HG03457 (cell line): ENCODE data around the gene ZDHHC9.
A peak's percentile ranks its signal among the peaks of the same experiment; 100 is the strongest.

Experiments
- ATAC-seq: cut with Tn5 transposase; IDR thresholded peaks from one replicate; pipeline ENCODE4 v1.9.1; 2021; ENCODE audit warnings: moderate number of reproducible peaks; ENCODE audit not compliant: unreplicated experiment

ZDHHC9 gene

DNA sequence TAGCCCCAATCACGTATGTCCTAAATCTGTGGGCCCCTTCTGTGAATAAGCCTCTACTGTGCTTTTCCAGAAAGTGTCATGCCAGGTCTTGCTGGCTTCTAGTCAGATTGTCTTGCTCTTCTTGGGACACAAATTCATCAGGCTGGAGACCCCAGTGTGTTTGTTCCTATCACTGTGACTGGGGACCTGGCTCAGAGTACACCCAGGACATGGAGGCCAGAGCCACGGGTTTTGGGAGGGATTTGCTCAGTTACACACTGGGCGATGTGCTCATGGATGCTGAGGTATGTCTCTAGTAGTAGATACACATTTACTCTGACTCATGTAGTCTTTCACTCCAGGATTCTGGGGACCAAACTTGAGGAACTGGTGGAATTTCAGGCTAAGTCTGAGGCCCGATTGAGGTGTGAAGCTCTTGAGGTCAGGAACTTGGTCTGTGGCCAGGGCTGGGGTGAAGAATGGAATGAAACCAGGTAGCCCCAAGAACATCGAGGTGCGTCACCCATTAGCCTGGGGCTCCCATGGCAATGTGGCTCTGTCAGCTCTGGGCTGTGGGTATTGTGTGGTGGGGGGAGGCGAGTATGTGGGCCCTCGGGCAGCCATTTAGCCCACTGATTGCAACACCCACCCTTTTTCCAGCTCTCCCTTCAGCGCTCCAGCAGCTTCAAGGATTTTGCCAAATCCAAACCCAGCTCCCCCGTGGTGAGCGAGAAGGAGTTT lies 56.2 kb downstream of the ZDHHC9 start:
- ATAC-seq: no peak

DNA sequence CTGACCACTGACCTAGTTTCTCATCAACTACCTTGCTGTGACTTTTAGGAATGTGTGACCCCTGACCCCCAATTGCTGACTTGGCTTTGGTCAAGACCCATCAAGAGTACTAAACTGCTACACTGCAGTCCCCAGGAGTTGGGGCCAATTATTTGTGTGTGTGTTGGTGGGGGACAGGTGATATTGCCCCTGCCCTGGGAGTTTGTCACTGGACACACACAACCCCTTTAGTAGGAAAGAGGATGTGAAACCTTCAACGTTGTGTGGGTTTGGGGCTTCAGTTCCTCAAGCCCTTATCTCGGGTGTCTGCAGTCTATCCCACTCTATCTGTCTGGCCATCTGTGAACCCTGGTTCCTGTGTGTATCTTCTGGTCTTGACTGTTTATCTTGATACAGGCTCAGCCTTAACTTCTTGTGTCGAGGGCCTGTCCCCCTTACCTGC lies 57.5 kb downstream of the ZDHHC9 start:
- ATAC-seq: peak; percentile 62

DNA sequence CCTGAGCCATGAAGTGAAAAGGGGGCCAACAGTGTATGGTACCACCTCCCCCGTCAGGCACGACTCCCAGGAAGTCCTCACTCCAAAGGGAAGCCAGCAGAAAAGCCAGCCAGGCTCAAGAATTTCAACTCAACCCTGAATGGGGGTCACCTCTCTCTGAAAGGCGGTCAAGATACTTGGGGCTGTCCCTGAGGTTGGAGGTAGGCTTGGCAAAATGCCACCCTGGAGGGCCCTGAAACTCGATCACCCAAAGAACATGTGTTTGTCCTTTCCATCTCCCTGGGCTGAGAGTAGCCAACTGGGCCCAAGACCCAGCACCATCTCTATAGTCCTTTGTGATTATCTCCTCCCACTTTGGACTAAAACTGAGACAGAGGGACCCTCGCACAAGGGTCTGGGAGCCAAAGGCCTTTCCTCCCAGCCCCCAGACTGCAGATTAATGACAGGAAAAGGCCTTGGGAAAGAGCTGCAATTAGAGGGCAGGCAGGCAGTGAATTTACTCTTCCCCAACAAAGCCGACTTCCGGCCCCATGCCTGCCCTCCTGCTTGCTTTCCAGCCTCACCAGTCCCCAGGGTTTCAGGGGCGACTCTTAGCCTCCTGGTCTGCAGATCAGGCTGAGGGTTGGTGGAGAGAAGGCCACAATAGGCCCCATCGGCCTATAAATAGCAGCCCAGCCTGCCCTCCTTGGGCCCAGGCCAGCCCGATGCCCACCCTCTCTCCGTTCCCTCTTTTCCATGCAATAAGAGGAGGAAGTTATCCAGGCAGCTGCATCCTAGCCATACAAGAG lies 58.3 kb downstream of the ZDHHC9 start:
- no peak for ATAC-seq

DNA sequence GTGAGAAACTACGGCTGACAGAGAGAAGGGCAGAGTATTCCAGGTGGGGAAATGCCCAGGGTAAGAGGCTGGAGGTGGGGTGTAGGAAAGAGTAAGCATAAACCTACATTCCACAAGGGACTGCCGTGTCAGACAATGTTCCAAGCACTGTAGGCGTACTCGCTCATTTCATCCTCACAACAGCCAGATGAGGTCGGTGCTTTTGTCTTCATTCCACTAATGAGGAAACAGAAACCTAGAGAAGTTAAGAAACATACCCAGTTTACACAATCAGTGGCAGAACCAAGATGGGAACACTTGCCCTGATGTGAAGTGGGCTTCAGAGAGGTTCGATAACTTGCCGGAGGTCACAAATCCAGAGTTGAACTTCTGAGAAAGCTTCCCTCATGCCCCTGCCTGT lies 59.3 kb downstream of the ZDHHC9 start:
- ATAC-seq: no peak

DNA sequence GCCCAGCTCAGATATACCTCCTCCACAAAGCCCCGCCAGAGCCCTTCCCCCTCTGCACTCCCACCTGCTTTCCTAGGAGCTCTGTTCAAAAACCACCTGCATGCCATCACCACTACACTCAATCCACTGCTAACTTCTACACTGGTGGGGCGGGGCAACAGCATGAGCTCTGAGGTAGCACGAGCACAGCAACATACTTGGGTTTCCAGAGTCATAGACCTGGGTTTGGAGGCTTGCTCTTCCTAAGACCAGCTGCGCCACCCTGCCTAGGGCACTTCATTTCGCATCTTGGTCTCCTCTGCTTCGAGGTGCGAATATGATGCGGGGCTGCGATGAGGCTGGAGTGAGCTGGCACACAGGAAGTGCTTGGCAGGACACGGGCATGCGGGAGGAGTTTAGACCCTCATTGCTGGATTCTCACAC lies 60.4 kb downstream of the ZDHHC9 start:
- ATAC-seq: no peak

DNA sequence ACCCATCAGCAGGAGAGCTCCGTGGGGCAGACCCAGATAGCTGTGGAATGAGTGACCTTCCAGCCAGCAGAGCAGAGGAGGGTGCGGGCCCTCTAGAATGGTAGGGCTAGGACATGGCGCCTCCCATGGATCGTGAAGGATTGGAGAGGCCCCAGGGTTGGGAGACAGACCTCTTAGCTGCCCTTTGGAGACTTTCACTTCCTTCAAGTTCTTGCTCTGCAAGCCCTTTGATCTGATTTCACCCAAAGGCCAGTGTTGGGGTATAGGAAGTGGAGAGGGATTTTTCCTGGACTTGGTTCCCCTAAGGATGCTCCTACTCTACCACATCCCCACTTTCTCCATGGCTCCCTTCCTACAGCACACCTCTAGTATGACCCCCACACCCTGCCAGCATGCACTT lies 61.0 kb downstream of the ZDHHC9 start:
- no peak for ATAC-seq

DNA sequence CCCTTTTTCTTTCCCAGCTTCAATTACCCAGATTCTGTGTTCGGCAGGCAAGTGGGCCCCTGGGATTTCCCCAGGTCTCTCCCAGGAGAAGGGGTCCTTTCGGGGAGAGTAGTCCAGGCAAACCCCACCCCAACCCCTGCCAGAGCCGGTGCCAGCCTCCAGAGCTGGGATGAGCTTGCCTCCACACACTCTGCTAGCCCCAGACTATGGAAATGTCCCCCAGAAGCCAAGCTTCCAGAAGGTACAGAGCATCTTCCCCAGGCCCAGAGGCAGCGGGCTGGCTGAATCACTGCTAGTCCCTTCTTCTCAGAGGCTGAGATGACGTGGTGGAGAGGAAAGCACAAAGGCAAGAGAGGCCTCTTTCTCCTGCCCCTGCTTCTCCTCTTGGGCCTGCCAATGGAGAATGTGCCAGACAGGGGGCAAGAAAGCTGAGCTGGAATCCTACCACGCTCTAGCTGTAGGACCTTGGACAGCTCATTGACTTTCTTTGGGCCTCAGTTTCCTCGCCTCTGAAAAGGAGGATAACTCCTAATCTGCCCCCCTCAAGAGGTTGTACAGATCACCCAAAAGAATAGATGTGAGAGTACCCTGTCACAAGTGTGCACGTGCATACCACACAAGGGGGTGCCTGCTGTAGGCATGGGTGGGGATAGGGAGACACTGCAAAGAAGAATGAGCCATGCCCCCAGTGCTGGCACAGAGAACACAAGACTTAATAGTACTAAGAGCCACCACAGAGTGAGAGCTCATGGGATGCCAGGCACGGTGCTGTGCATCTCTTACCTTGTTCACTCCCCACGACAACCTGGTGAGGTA lies 61.8 kb downstream of the ZDHHC9 start:
- no peak for ATAC-seq

DNA sequence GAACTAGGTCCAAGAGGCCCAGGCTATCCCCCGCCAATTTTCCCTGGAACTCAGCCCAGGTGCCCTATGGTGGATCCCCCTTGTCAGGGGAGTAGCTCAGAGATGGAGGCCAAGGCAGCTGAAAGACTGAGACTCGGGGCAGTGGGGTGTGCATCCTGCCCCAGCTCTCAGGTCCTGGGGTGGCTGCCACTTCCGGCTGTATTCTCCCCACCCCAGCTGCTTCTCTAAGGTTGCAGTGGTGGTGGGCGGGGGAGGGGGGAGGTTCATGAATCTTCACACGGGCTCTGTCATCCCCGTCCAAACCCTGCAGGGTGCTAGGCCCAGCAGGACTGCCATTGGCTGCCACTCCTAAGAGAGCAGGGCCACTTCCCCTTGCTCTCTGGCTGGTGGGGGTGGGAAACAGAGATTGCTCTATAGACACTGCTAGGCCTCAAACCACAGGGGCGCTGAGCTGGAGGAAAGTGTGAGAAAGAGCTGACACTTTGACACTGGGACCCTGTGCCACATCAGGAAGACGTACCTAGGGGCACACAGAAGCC lies 62.5 kb downstream of the ZDHHC9 start:
- ATAC-seq: peak; percentile 70

DNA sequence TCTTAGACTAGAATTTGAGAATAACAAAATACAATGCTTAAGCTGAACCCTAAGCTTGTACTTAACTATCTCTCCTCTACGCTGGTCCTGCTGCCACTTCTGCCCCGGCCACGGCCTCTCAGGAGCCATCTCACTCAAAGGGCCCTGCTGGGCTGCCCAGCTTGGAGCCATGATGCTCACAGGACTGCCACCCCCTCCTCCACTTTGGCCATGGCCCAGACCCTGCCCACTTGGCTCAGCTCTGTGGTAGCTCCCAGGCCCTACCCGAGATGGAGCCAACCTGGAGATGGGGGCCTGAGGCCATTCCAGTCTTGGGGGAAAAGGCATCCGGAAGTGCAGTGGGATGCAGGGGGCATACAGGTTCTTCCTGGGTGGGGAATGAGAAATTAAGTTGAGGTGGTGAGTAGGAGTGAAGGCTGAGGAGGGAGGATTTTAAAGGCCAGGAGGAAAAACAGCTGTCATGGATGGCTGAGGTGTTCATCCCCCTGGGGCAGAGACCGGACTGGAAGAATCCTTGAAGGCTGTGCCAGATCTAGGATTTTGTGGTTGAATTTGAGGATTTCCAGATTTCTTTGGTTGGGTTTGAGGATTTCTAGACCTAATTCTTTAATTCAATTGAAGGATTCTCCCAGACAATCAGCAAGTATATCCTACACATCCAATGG lies 63.1 kb downstream of the ZDHHC9 start:
- no peak for ATAC-seq

DNA sequence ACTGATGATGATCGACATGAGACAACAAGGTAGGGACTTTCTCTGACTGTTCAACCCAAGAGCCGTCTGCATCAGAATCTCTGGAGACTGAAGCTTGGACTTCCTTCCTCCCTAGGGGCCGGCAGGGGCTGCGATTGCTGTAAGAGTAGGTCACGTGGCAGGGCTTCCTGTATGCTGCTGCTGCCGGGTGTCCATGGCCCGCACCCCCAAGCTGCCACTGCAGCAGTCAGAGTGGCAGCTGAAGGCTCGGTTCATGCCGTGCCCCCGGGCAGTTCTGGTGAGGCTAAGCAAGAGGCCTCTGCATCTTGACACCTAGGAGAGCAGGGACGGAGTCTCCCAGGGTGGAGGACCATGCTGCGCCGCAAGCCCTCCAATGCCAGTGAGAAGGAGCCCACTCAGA lies 63.9 kb downstream of the ZDHHC9 start, which contains the start of gene SASH3:
Gene SASH3, plus strand, starts transcription at position 203 of the 400 bp plus-strand sequence. Its CDS starts 149 bp downstream, at position 352.
- ATAC-seq: no peak

DNA sequence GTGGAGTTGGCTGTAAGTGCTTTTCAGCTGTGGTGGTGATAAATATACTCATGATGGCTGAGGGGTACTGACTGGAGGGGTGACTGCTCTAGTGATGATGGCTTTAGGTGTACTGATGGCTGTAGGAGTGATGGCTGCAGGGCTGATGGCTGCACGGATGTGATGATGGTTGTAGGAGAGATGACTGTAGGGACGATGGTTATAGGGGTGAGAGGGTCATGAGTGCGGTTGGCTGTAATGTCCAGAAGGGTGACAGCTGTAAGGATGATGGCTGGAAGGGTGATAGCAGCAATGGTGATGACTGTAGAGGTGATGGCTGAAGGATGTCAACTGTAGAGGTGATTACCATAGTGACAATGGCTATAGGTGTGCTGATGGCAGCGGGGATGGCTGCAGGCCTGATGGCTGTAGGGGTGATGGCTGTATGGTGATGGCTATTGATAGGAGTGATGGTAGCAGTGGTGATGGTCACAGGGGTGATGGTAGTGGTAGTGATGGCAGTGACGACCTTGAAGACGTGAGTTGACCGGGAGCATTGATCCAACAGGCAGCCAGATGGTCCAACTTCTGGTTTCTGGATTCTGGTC lies 64.5 kb downstream of the ZDHHC9 start:
- ATAC-seq: no peak

DNA sequence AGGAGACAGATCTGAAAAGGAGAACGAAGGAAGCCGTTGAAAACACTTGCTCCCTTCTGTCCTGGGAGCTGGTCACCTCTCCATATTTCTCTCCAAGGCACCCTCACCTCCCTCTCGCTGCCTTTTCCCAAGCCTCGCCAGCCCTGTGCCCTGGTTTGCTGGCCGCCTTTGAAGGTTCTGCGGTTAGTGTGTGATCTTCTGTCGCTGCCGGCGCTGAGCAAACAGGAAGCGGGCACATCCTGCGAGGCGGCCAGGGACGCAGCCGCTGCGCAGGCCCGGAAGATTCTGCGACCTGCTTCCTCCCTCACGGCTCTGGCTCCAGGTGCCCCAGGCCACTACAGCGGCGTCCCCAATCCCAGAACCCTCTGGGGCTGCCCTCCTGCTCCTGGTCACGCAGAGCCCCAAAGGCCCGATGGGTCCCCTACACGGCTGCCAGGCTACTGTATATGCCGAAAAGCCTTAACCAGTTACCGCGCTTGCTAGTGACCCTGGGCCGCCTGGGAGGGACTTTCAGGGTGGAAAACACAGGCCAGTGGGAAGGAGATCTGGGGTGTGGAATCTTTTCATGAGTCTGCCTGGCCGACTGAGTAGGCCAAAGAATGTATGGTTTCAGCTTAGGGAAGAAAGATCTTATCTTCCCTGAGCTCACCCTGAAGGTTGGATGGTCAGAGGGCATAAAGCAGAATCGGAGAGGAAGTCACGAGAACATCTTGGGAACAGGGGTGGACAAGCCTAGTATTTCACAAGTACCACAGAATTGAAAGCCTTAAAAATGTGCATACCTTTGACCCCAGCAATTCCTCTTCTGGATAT lies 66.3 kb downstream of the ZDHHC9 start:
- no peak for ATAC-seq

DNA sequence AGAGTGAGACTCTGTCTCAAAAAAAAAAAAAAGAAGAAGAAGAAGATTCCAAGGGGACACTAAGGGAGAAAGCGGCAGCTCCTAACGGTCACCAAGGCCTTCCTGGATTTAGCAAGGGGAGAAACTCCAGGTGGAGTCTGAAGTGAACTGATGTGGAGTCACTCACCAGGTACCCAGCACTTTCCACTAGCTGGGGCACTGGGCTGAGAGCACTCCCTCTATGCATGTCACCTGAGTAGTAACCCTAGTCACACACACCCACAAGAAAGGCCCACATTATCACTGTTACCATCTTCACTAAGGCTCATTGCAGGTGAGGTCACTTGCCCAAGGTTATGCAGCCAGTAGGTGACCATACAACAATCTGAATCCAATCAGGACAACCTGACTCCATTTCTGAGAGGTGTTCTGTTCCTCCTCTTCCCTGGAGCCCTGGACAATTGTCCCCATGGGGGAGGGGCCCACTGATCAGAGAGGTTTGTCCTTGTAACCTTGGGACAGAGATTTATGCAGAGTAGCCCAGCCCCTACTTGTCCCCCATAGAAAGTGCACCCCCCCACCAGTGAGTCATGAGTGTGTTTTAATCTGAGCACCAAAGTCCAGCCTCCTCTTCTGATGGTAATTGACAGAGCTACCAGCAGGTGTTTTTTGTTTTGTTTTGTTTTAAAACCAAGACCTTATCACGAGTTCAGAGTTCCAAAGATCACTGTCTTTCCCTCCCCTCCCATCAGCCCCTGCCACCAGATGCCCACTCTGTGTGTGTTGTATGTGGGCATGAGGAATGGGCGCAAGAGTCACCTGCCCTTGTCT lies 69.8 kb downstream of the ZDHHC9 start:
- ATAC-seq: no peak

DNA sequence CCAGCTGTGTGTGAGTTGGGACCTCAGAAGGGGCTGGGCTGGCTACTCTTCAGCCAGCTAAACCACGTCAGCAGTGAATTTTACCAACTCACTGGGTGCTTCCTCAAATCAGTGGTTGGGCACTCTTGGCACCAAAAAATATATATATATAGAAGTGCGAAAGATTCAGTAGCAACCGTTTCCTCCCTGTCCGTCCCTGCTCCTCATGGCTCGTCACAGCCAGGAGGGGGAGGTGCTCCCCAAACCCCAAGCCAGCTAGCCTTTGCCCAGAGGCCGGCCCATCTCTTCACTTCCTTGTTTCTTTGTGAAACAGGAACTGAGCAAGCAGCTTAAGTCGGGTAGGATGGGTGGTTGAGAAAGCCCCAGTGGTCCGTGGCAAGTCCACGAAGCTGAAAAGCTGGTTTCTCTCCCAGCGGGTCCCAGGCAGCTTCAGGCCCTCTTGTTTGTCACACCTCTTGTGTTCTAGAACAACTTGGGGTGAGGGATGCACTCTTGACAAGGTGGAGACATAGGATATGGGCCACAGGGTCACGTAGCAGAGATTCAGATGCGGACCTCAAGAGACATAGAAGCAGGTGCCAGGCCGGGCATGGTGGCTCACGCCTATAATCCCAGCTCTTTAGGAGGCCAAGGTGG lies 70.8 kb downstream of the ZDHHC9 start:
- ATAC-seq: peak; percentile 70

DNA sequence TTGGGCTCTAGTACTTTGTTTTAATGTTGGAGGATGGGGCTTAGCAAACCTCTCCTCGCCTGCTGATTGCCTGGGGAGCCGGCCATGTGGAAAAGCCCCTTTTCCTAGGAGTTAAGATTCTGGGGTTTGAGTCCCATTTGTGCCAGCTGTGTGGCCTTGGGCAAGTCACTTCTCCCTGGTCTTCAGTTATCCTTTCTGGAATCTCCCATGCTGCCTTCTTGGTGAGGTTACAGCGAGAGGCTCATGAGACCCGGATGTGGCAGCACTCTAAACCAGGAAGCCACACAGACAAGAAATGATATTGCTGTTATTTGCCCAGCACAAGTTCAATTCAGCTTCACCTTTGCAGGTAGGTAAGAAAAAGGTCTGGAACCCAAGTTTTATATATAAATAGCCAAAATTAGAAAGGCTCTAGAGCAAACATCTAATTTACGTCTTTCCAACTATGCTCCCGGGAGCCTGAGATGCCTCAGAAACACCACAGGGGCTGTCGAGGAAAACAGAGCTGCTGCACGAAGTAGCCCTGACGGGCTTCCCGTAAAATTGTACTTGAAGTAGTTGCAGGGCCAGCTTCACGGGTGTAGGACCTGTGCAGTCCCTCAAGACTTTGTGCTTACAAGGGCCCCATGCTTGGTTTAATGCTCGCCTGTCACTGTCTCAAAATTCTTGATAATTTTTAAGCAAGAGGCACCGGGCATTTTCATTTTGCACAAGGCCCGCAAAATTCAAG lies 72.3 kb downstream of the ZDHHC9 start:
- no peak for ATAC-seq

DNA sequence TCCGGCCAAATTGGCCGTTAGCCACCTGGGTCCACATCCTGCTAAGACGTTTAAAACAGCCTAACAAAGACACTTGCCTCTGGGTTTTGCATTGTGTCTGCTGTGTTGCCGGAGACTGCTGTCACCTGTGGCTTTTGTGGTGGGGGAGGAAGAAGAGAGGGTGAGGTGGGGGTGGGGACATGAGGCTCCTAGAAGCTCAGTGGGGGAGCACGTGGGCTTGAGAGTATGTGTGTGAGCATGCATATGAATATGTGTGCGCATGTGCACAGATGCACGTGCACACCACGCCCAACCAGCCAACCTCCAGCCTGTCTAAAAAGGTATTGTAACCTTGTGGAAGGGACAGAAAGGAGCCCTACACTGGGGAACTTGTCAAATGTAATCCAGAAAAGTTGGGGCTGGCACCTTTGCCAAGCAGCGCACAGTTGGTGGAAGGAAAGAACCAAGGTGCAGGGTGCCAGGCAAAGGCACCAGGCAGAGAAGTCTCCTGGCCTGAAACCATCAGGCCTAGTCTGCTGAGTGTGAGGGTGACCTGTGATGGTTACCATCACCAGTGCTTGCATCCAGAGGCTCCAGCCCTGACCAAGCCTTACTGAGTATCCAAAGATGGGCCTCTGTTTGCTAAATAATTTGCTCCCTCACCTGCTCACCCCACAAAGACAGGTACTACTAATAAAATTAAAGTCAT lies 74.1 kb downstream of the ZDHHC9 start:
- ATAC-seq: peak; percentile 38
